ENCODE results near the gene KRTAP4-6. TPM values are rescaled to one million over a fixed set of nuclear protein-coding genes. Genes with fewer than 3 reads are reported as not detected.

Gene KRTAP4-6
- total and polyA plus RNA-seq, 2 of the 8 experiments (the other 6 are each of a cell fraction or from before 2014, with no cell fraction given) = not detected

GRCh38 chr17:41133880-41134735 lies 6.2 kb downstream of the KRTAP4-6 start:
- Histone ChIP-seq H2BK5ac (ENCODE audit: low read depth, low read length) (no peak overlapping the region), H3K27me3 (replicated peaks in 1 of 4; ENCODE audit: control insufficient read depth in 3 of 4, extremely low read depth in 1 of 4, insufficient read depth in 3 of 4, low read length in 3 of 4) (no peaks in the 10 kb centered on the region), H2BK15ac (ENCODE audit: low read length) (no peak overlapping the region), H3K79me1 (ENCODE audit: low read depth, low read length) (no peaks in the 10 kb centered on the region), H3K9ac (replicated peaks in 1 of 4; ENCODE audit: extremely low read depth in 1 of 4, low read depth in 3 of 4, low read length in 3 of 4) (no peak overlapping the region), H3K9me3 (ENCODE audit: insufficient read depth in 2 of 2, low read depth in 1 of 2, low read length in 1 of 2) (no peaks in the 10 kb centered on the region), H2AK5ac (ENCODE audit: low read depth, low read length) (no peak overlapping the region), H3K4me1 (replicated peaks in 1 of 4; ENCODE audit: control insufficient read depth in 3 of 4, insufficient read depth in 4 of 4, low read length in 3 of 4) (no peaks in the 10 kb centered on the region), H3K23me2 (ENCODE audit: low read depth, low read length) (no peaks in the 10 kb centered on the region), H3K4me2 (ENCODE audit: insufficient read depth in 1 of 2, low read depth in 2 of 2, low read length in 2 of 2) (no peak overlapping the region), H3K18ac (ENCODE audit: extremely low read depth, low read length) (no peak overlapping the region), H3K56ac (replicated peaks; ENCODE audit: insufficient read length, low read depth, low read length) (no peak overlapping the region), H4K20me1 (replicated peaks in 1 of 2; ENCODE audit: control insufficient read depth in 1 of 2, insufficient read depth in 2 of 2, low read length in 2 of 2) (no peaks in the 10 kb centered on the region), H2BK20ac (ENCODE audit: low read length) (no peak overlapping the region), H2BK120ac (replicated peaks; ENCODE audit: low read depth, low read length) (no peak overlapping the region), H3K4ac (replicated peaks; ENCODE audit: insufficient read length, low read depth, low read length) (no peak overlapping the region), H3K79me2 (ENCODE audit: control insufficient read depth in 1 of 2, insufficient read depth in 2 of 2, low read length in 2 of 2) (no peaks in the 10 kb centered on the region), H3K36me3 (ENCODE audit: control insufficient read depth in 2 of 4, insufficient read depth in 4 of 4, low read length in 3 of 4) (no peaks in the 10 kb centered on the region), H3K23ac (ENCODE audit: insufficient read length) (no peak overlapping the region), H2BK12ac (ENCODE audit: low read depth, low read length) (no peak overlapping the region), H3K14ac (ENCODE audit: insufficient read length) (no peak overlapping the region), H4K5ac (ENCODE audit: insufficient read length, low read depth, low read length) (no peak overlapping the region), H3K4me3 (ENCODE audit: extremely low read depth in 1 of 4, insufficient read depth in 2 of 4, low read depth in 3 of 4, low read length in 4 of 4) (no peak overlapping the region), H4K91ac (replicated peaks; ENCODE audit: insufficient read length, low read length) (no peak overlapping the region), H3K27ac (ENCODE audit: low read depth, low read length) (no peak overlapping the region), H4K8ac (ENCODE audit: extremely low read depth, insufficient read depth, low read length) (no peak overlapping the region), H2AFZ (ENCODE audit: low read length) (no peak overlapping the region)
- CTCF ChIA-PET (ENCODE audit: partially characterized antibody) = interaction anchor here (0.6 kb wide), 3 partner anchors 24 to 235 kb away, joined by 3 read pairs; no protein-coding TSS in a partner anchor
- 92% methylated on average over 2 of the region's 2 CpGs; no CpG with 5 or more reads in 1 of the 2 experiments for WGBS, 2 experiments (ENCODE audit: extremely low coverage in 1 of 2, insufficient coverage in 1 of 2, insufficient read length in 1 of 2, insufficient replicate concordance in 2 of 2, low coverage in 1 of 2, low lambda C conversion rate in 2 of 2, missing lambda C conversion rate in 1 of 2)
- POLR2A ChIA-PET (ENCODE audit: partially characterized antibody) = no interaction called here
- DNase-seq (ENCODE audit: low read depth in 1 of 2, low spot score in 2 of 2) = no peak
- TF ChIP-seq SP1 (IDR thresholded peaks at IDR 0.05; ENCODE audit: low read depth, low read length) (no peak), CREB1 (IDR thresholded peaks at IDR 0.05) (no peak), TAF1 (IDR thresholded peaks at IDR 0.05; ENCODE audit: low read depth, low read length) (no peak), TAF7 (optimal IDR thresholded peaks at IDR 0.05; ENCODE audit: borderline replicate concordance, low read depth, low read length) (no peak), PHF8 (conservative IDR thresholded peaks at IDR 0.05; ENCODE audit: low read depth, low read length) (no peak), RFX5 (IDR thresholded peaks at IDR 0.05; ENCODE audit: borderline replicate concordance, low read depth, low read length) (no peak), CEBPB (IDR thresholded peaks at IDR 0.05; ENCODE audit: low read depth, low read length) (no peak), RXRA (IDR thresholded peaks at IDR 0.05; ENCODE audit: insufficient read depth, low read depth, low read length) (no peak)
- FAIRE-seq = peak; percentile 68

All from H1 (cell line).